ENCODE data around the gene CMYA5. TPM values are rescaled to one million over a fixed set of nuclear protein-coding genes. Genes with fewer than 3 reads are reported as not detected.

CMYA5 gene
- total RNA-seq, 1 experiment from 2014 or later: 0.22 TPM

GRCh38 chr5:79843450-79844388 lies 154.1 kb downstream of the CMYA5 start:
- Histone ChIP-seq H3K79me2 (ENCODE audit: insufficient read depth, low read length) (no peaks in the 10 kb centered on the region), H3K27ac (ENCODE audit: low read depth, low read length) (no peak overlapping the region), H3K9me3 (ENCODE audit: control insufficient read depth in 1 of 2, insufficient read depth in 1 of 2, low read depth in 1 of 2, low read length in 2 of 2) (no peaks in the 10 kb centered on the region), H3K4me3 (replicated peaks in 1 of 2; ENCODE audit: low read depth in 1 of 2, low read length in 2 of 2) (no peak overlapping the region), H3K36me3 (ENCODE audit: control insufficient read depth in 1 of 2, insufficient read depth in 2 of 2, low read length in 2 of 2) (no peaks in the 10 kb centered on the region), H3K4me1 (ENCODE audit: control insufficient read depth in 1 of 2, insufficient read depth in 2 of 2, low read length in 2 of 2) (no peaks in the 10 kb centered on the region), H2AFZ (ENCODE audit: low read depth, low read length, poor library complexity, severe bottlenecking) (no peak overlapping the region), H3K9ac (ENCODE audit: low read length) (no peak overlapping the region), H3K4me2 (ENCODE audit: low read length) (no peak overlapping the region), H3K27me3 (ENCODE audit: insufficient read depth, low read length) (peaks cover 6% of the 10 kb centered on the region; the same call in 1 of the 2 replicates), H4K20me1 (ENCODE audit: insufficient read depth) (no peaks in the 10 kb centered on the region), H3K9me2 (ENCODE audit: insufficient read depth) (no peaks in the 10 kb centered on the region)
- ChIA-PET RAD21 (ENCODE audit: low non-redundant PET in 1 of 2, low total read pairs in 2 of 2, uncharacterized antibody in 2 of 2, unreplicated experiment in 2 of 2) (no interaction called here), CTCF (no interaction called here), POLR2A (no interaction called here)
- TF ChIP-seq ATF3 (IDR thresholded peaks at IDR 0.05) (no peak), YY1 (IDR thresholded peaks at IDR 0.05; ENCODE audit: extremely low read depth, insufficient replicate concordance, low read depth, low read length) (no peak), POLR2AphosphoS5 (IDR thresholded peaks at IDR 0.05; ENCODE audit: low read depth, low read length) (no peak), SIN3A (IDR thresholded peaks at IDR 0.05; ENCODE audit: low read depth) (no peak), SP1 (IDR thresholded peaks at IDR 0.05; ENCODE audit: low read depth) (no peak), ELF1 (IDR thresholded peaks at IDR 0.05; ENCODE audit: borderline replicate concordance, low read depth) (no peak), RAD21 (IDR thresholded peaks at IDR 0.05; ENCODE audit: low read depth) (no peak), JUND (IDR thresholded peaks at IDR 0.05) (no peak), ZFX (IDR thresholded peaks at IDR 0.05) (no peak), EZH2phosphoT487 (IDR thresholded peaks at IDR 0.05; ENCODE audit: borderline replicate concordance) (no peak), SRF (IDR thresholded peaks at IDR 0.05; ENCODE audit: low read depth) (no peak)
- DNase-seq (ENCODE audit: low read depth, low spot score): no peak
- BruUV-seq (replicated peaks): no TSS peak
- intact Hi-C loops (cut with micrococcal nuclease): no loop called here
- ATAC-seq: no peak

Measured in HCT116 (cell line).